ENCODE data around the gene SKOR1. TPM values are rescaled to one million over a fixed set of nuclear protein-coding genes. Genes with fewer than 3 reads are reported as not detected.

The SKOR1 gene
- polyA plus RNA-seq, 1 of the 3 experiments (the other 2 are of a cell fraction), result 0.26 TPM

GRCh38 chr15:67869701-67870100 is 44.4 kb downstream of the SKOR1 start:
- no peak overlapping the region for H3K4me2 ChIP-seq
- DNase-seq, result no peak
- no peaks in the 10 kb centered on the region for H3K4me1 ChIP-seq (ENCODE audit: control insufficient read depth in 1 of 2, insufficient read depth in 2 of 2, low read depth in 1 of 2, low read length in 1 of 2)
- H3K4me3 ChIP-seq (ENCODE audit: low read depth in 2 of 2, low read length in 1 of 2), result no peak overlapping the region
- no peak overlapping the region for H2AFZ ChIP-seq (ENCODE audit: low read depth)
- ChIA-PET POLR2A (no interaction called here), CTCF (no interaction called here)
- no peaks in the 10 kb centered on the region for H3K36me3 ChIP-seq (replicated peaks in 1 of 2; ENCODE audit: control insufficient read depth in 1 of 2, insufficient read depth in 2 of 2, low read length in 1 of 2)
- WGBS (ENCODE audit: low lambda C conversion rate), result 35% methylated on average over 3 of the region's 3 CpGs
- no peaks in the 10 kb centered on the region for H3K9me3 ChIP-seq
- no peaks in the 10 kb centered on the region for H3F3A ChIP-seq (replicated peaks; ENCODE audit: insufficient read depth)
- no peak overlapping the region for H3K27ac ChIP-seq (ENCODE audit: low read depth in 2 of 2, low read length in 1 of 2)
- no peaks in the 10 kb centered on the region for H3K9me2 ChIP-seq
- H3K79me2 ChIP-seq (ENCODE audit: insufficient read depth), result no peaks in the 10 kb centered on the region
- no peak overlapping the region for H3K9ac ChIP-seq
- TF ChIP-seq TAF1 (IDR thresholded peaks at IDR 0.05; ENCODE audit: borderline replicate concordance, low read depth, low read length), result no peak
- no peak for TF ChIP-seq FOXJ3 (CRISPR knock-in tag; IDR thresholded peaks at IDR 0.05)
- TF ChIP-seq REST (IDR thresholded peaks at IDR 0.05; ENCODE audit: low read depth, low read length), result no peak
- TF ChIP-seq RAD21 (IDR thresholded peaks at IDR 0.05; ENCODE audit: low read length), result no peak
- TF ChIP-seq EP300 (IDR thresholded peaks at IDR 0.05; ENCODE audit: borderline replicate concordance in 1 of 2, low read depth in 1 of 2, low read length in 1 of 2), result no peak
- no peak for TF ChIP-seq RFX5 (IDR thresholded peaks at IDR 0.05; ENCODE audit: low read length)
- TF ChIP-seq NFIC (IDR thresholded peaks at IDR 0.05; ENCODE audit: borderline replicate concordance), result no peak
- TF ChIP-seq SMC3 (IDR thresholded peaks at IDR 0.05; ENCODE audit: low read depth, low read length), result no peak
- no peak for TF ChIP-seq NRF1 (IDR thresholded peaks at IDR 0.05; ENCODE audit: low read depth, low read length)
- no peak for TF ChIP-seq CHD2 (IDR thresholded peaks at IDR 0.05; ENCODE audit: low read length, partially characterized antibody)
- no peak for TF ChIP-seq MEF2A (IDR thresholded peaks at IDR 0.05; ENCODE audit: borderline replicate concordance, low read depth)
- no peak for TF ChIP-seq RXRA (IDR thresholded peaks at IDR 0.05; ENCODE audit: borderline replicate concordance, low read depth)
- TF ChIP-seq CTCF (IDR thresholded peaks at IDR 0.05), result no peak
- no peak for TF ChIP-seq TCF12 (IDR thresholded peaks at IDR 0.05)
- no peak for TF ChIP-seq IRF3 (IDR thresholded peaks at IDR 0.05; ENCODE audit: low read depth, low read length)
- H4K20me1 ChIP-seq (ENCODE audit: insufficient read depth), result no peaks in the 10 kb centered on the region
- H3K27me3 ChIP-seq (ENCODE audit: insufficient read depth), result no peaks in the 10 kb centered on the region
